Caco-2 (cell line): Measurements from ENCODE around the gene CAPN13. TPM values are rescaled to one million over a fixed set of nuclear protein-coding genes. Genes with fewer than 3 reads are reported as not detected.

Source experiments
- BruUV-seq: library from RNA; stranded (reverse); fragments of 400-500 nt; replicated peaks from 2 replicates; lab custom pipeline; 2021; lab: Mats Ljungman, UMichigan
- CTCF ChIA-PET: fragments of 300-600 bp; sonication (Branson Sonifier 250); formaldehyde crosslinking; loops from one replicate; lab custom pipeline; 2022; ENCODE audit warnings: antibody characterized with exemption; lab: Charles Lee
- POLR2A ChIA-PET: fragments of 300-600 bp; sonication (Branson Sonifier 250); formaldehyde crosslinking; loops from one replicate; lab custom pipeline; 2022; ENCODE audit warnings: antibody characterized with exemption; lab: Charles Lee
- DNase-seq, 2 experiments: peaks; one replicate each; pipeline versions ENCODE4 v3.0.0 to v3.0.0-alpha.2; 2020 to 2022
- H3K27me3 ChIP-seq: replicated peaks from 2 replicates; pipeline ENCODE4 v1.6.0; 2011; ENCODE audit warnings: low read length; ENCODE audit not compliant: control insufficient read depth, insufficient read depth
- H3K36me3 ChIP-seq: 2 replicates; pipeline ENCODE4 v1.5.1; 2011; ENCODE audit warnings: low read length; ENCODE audit not compliant: control insufficient read depth, insufficient read depth
- H3K4me1 ChIP-seq: fragments of 250-450 bp; sonication (Bioruptor Pico); 2 replicates; pipeline ENCODE4 v1.5.1; 2020; ENCODE audit warnings: mild to moderate bottlenecking
- H3K4me3 ChIP-seq: 2 replicates; pipeline ENCODE4 v1.5.1; 2011; ENCODE audit warnings: low read depth, mild to moderate bottlenecking, control low read depth, low read length
- H3K9me3 ChIP-seq: fragments of 250-450 bp; sonication (Bioruptor Pico); 2 replicates; pipeline ENCODE4 v1.5.1; 2020; ENCODE audit warnings: mild to moderate bottlenecking, moderate library complexity
- H3K27ac Mint-ChIP-seq: one replicate; pipeline ENCODE4 v1.8.0; 2022; ENCODE audit warnings: mixed read lengths; ENCODE audit not compliant: unreplicated experiment
- H3K27me3 Mint-ChIP-seq: one replicate; pipeline ENCODE4 v1.8.0; 2022; ENCODE audit warnings: mixed read lengths; ENCODE audit not compliant: insufficient read depth, unreplicated experiment
- H3K36me3 Mint-ChIP-seq: one replicate; pipeline ENCODE4 v1.8.0; 2022; ENCODE audit warnings: mild to moderate bottlenecking, mixed read lengths; ENCODE audit not compliant: insufficient read depth, unreplicated experiment
- H3K4me1 Mint-ChIP-seq: one replicate; pipeline ENCODE4 v1.8.0; 2022; ENCODE audit warnings: low read depth, mixed read lengths; ENCODE audit not compliant: unreplicated experiment
- H3K4me3 Mint-ChIP-seq: one replicate; pipeline ENCODE4 v1.8.0; 2022; ENCODE audit warnings: mild to moderate bottlenecking, moderate library complexity, mixed read lengths; ENCODE audit not compliant: unreplicated experiment
- H3K9me3 Mint-ChIP-seq: one replicate; pipeline ENCODE4 v1.8.0; 2022; ENCODE audit warnings: mixed read lengths; ENCODE audit not compliant: unreplicated experiment
- CTCF ChIP-seq, 2 experiments: fragments of 200-600 bp in 1 of 2; IDR thresholded peaks; 1 replicate in 1 of 2; 2 replicates in 1 of 2; pipeline versions ENCODE4 v1.5.1 to v1.8.0; 2011 to 2022; ENCODE audit warnings: antibody characterized with exemption in 1 of 2, control low read depth in 1 of 2, inconsistent platforms in 1 of 2, low read depth in 1 of 2, low read length in 1 of 2, mild to moderate bottlenecking in 1 of 2, moderate library complexity in 1 of 2; ENCODE audit not compliant: insufficient read depth in 1 of 2, severe bottlenecking in 1 of 2, unreplicated experiment in 1 of 2
- intact Hi-C: fragments of 100-400 bp; cut with micrococcal nuclease; formaldehyde crosslinking; loops from one replicate; pipeline ENCODE4 v1.10.0; 2022; ENCODE audit not compliant: unreplicated experiment
- total RNA-seq: library from RNA; stranded (reverse); gene quantifications from 2 replicates; pipeline ENCODE4 v1.2.3, GENCODE V29; 2022

The CAPN13 gene
- total RNA-seq, 1 experiment from 2014 or later: 2.1 TPM

- H3K9me3 Mint-ChIP-seq: no peaks in the 10 kb centered on the region
- no peak for DNase-seq
- no peaks in the 10 kb centered on the region for H3K4me1 Mint-ChIP-seq
- no peak overlapping the region for H3K4me3 ChIP-seq
- no TSS peak for BruUV-seq
- H3K27ac Mint-ChIP-seq: no peak overlapping the region
- ChIA-PET CTCF (no interaction called here), POLR2A (no interaction called here)
- peaks cover 5% of the 10 kb centered on the region for H3K27me3 Mint-ChIP-seq
- TF ChIP-seq CTCF (IDR thresholded peaks at IDR 0.05; ENCODE audit: insufficient read depth in 1 of 2, low read depth in 1 of 2, low read length in 1 of 2, severe bottlenecking in 1 of 2, unreplicated experiment in 1 of 2): no peak
- no peak overlapping the region for H3K4me3 Mint-ChIP-seq
- intact Hi-C loops: no loop called here
- H3K9me3 ChIP-seq: no peaks in the 10 kb centered on the region
- H3K27me3 ChIP-seq: no peaks in the 10 kb centered on the region
- H3K36me3 ChIP-seq: no peaks in the 10 kb centered on the region
- no peaks in the 10 kb centered on the region for H3K36me3 Mint-ChIP-seq
- no peaks in the 10 kb centered on the region for H3K4me1 ChIP-seq
These were observed 41.3 kb downstream of the CAPN13 start for GRCh38 chr2:30765876-30766470.

GRCh38 chr2:30765191-30765590, 42.1 kb downstream of the CAPN13 start:
- no peak overlapping the region for H3K4me3 ChIP-seq
- H3K4me1 Mint-ChIP-seq: no peaks in the 10 kb centered on the region
- peaks cover 5% of the 10 kb centered on the region for H3K27me3 Mint-ChIP-seq
- DNase-seq: no peak
- H3K4me3 Mint-ChIP-seq: no peak overlapping the region
- intact Hi-C loops: no loop called here
- CTCF ChIA-PET: no interaction called here
- no TSS peak for BruUV-seq
- no peaks in the 10 kb centered on the region for H3K9me3 Mint-ChIP-seq
- H3K9me3 ChIP-seq: no peaks in the 10 kb centered on the region
- H3K4me1 ChIP-seq: no peaks in the 10 kb centered on the region
- no peak for TF ChIP-seq CTCF (IDR thresholded peaks at IDR 0.05; ENCODE audit: insufficient read depth in 1 of 2, low read depth in 1 of 2, low read length in 1 of 2, severe bottlenecking in 1 of 2, unreplicated experiment in 1 of 2)
- H3K36me3 ChIP-seq: no peaks in the 10 kb centered on the region
- H3K27ac Mint-ChIP-seq: no peak overlapping the region
- no peaks in the 10 kb centered on the region for H3K36me3 Mint-ChIP-seq
- no peaks in the 10 kb centered on the region for H3K27me3 ChIP-seq
- POLR2A ChIA-PET: no interaction called here

- Histone ChIP-seq H3K4me1 (no peaks in the 10 kb centered on the region), H3K36me3 (no peaks in the 10 kb centered on the region), H3K4me3 (no peak overlapping the region), H3K9me3 (no peaks in the 10 kb centered on the region), H3K27me3 (no peaks in the 10 kb centered on the region)
- peaks cover 5% of the 10 kb centered on the region for H3K27me3 Mint-ChIP-seq
- H3K4me3 Mint-ChIP-seq: no peak overlapping the region
- BruUV-seq: no TSS peak
- no peak for TF ChIP-seq CTCF (IDR thresholded peaks at IDR 0.05; ENCODE audit: insufficient read depth in 1 of 2, low read depth in 1 of 2, low read length in 1 of 2, severe bottlenecking in 1 of 2, unreplicated experiment in 1 of 2)
- H3K36me3 Mint-ChIP-seq: no peaks in the 10 kb centered on the region
- no peak for DNase-seq
- intact Hi-C loops: no loop called here
- ChIA-PET POLR2A (no interaction called here), CTCF (no interaction called here)
- H3K27ac Mint-ChIP-seq: no peak overlapping the region
- no peaks in the 10 kb centered on the region for H3K4me1 Mint-ChIP-seq
- H3K9me3 Mint-ChIP-seq: no peaks in the 10 kb centered on the region
These were observed 43.0 kb downstream of the CAPN13 start for GRCh38 chr2:30764021-30764800.
